ENCODE measurements around the gene IFNL3.
A peak's percentile ranks its signal among the peaks of the same experiment; 100 is the strongest.

The IFNL3 gene

DNA sequence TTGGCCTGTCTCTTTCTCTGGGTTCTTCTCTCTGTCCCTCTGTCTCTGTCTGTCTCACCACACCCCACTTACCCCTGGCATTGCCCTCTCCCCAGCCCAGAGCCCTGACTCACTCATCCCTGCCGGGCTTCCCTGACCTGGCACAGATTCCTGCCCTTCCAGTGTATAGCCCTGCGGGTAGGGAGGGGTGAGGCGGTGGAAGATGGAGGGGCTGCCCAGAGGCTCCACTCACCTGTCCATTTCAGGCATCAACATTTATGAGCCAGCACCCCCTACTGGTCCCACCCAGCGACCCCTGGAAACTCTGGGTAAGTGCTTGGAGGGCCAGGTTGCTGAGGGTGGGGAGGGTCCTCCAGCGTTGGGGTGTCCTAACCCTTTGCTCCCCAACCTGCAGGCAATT, 47.0 kb downstream of the IFNL3 start:
- no peak for TF ChIP-seq Cebpa-rat (IDR thresholded peaks at IDR 0.05)

DNA sequence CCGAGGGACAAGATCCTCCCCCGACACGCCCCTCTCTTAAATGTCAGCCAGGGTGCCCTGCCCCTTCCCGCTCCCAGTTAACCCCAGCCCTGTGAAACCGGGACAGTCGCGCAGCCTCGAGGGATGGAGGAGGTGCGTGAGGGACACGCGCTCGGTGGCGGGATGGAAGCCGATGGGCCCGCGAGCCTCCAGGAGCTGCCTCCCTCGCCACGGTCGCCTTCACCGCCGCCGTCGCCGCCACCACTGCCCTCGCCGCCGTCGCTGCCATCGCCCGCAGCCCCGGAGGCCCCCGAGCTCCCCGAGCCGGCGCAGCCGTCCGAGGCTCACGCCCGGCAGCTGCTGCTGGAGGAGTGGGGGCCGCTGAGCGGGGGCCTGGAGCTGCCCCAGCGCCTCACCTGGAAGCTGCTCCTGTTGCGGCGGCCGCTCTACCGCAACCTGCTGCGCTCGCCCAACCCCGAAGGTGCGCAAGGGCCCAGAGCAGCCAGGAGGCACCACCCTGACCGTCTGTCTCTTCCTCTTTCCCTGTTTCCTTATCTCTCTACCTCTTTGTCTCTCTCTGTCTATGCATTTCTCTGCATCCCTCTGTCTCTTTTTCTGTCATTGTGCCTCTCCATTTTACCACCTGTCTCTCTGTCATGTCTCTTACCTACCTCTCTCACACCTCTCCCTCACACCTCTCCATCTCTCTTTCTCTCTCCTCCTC, 47.8 kb downstream of the IFNL3 start, which contains the start of gene NCCRP1:
Gene NCCRP1, plus strand, starts transcription at position 105 of the 703 bp plus-strand sequence. Its CDS starts 19 bp downstream, at position 124.
- peak within 1 kb of the TSS; percentile 57 to 81 (median 74) for H3K4me2 ChIP-seq
- H3K9me3 ChIP-seq (replicated peaks in 1 of 11), result no peaks in the 10 kb centered on the region
- H3K4me3 ChIP-seq, result peak within 1 kb of the TSS in 8 of 10 experiments; percentile 6 to 55 (median 34); a peak in 9 of 20 replicates
- H4K20me1 ChIP-seq, result peaks cover 0 to 22% (median 0%) of the 10 kb centered on the region in 11 experiments; a peak in 5 of 22 replicates
- H3K27me3 ChIP-seq, result peaks cover 38 to 49% (median 46%) of the 10 kb centered on the region in 11 experiments
- H3K27ac ChIP-seq, result no peak within 1 kb of the TSS
- TF ChIP-seq Cebpa-rat (IDR thresholded peaks at IDR 0.05), result no peak
- no peaks in the 10 kb centered on the region for H3K36me3 ChIP-seq
- peaks cover 0 to 30% (median 17%) of the 10 kb centered on the region in 10 experiments; a peak in 17 of 20 replicates for H3K4me1 ChIP-seq
- no peak within 1 kb of the TSS for H3K9ac ChIP-seq

More for the DNA sequence above, 47.0 kb downstream of the IFNL3 start:
- H3K4me3 ChIP-seq, result no peak overlapping the region
- no peak overlapping the region for H3K9ac ChIP-seq
- H3K4me1 ChIP-seq, result peaks cover 0 to 27% (median 14%) of the 10 kb centered on the region in 10 experiments; a peak in 17 of 20 replicates
- no peaks in the 10 kb centered on the region for H3K36me3 ChIP-seq
- no peak overlapping the region for H3K27ac ChIP-seq
- no peaks in the 10 kb centered on the region for H3K9me3 ChIP-seq (replicated peaks in 1 of 11)
- peaks cover 38 to 53% (median 49%) of the 10 kb centered on the region in 11 experiments for H3K27me3 ChIP-seq
- 0 out of 22 replicates have a peak overlapping the region, but pooled peaks of 1 of the 11 experiments have one; percentile 75 for H3K4me2 ChIP-seq
- H4K20me1 ChIP-seq, result peaks cover 0 to 22% (median 0%) of the 10 kb centered on the region in 11 experiments; a peak in 5 of 22 replicates

DNA sequence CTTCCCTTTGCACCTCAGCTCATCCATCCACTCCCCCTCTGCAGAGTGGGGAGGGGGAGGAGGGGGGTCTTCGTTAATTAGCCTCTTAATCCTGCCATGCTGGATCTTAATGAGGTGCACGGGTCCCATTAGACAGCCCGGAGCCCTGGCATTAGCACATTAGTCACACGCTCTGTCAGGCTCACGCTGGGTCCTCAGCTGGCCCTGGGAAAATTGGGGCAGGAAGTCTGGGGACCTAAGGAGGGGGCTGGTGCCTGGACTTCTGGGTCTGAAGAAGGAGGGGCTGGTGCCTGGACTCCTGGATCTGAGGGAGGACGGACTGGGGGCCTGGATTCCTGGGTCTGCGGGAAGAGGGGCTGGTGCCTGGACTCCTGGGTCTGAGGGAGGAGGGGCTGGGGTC, 48.5 kb downstream of the IFNL3 start:
- Histone ChIP-seq H3K36me3 (no peaks in the 10 kb centered on the region), H3K4me3 (no peak overlapping the region), H3K9ac (no peak overlapping the region), H4K20me1 (peaks cover 0 to 22% (median 0%) of the 10 kb centered on the region in 11 experiments; a peak in 5 of 22 replicates), H3K4me2 (peak overlapping the region in 5 of 11 experiments; percentile 1 to 74 (median 57); a peak in 5 of 22 replicates), H3K27me3 (peaks cover 38 to 49% (median 46%) of the 10 kb centered on the region in 11 experiments), H3K27ac (no peak overlapping the region), H3K9me3 (replicated peaks in 1 of 11) (no peaks in the 10 kb centered on the region), H3K4me1 (peaks cover 0 to 30% (median 17%) of the 10 kb centered on the region in 10 experiments; a peak in 17 of 20 replicates)
- no peak for TF ChIP-seq Cebpa-rat (IDR thresholded peaks at IDR 0.05)

DNA sequence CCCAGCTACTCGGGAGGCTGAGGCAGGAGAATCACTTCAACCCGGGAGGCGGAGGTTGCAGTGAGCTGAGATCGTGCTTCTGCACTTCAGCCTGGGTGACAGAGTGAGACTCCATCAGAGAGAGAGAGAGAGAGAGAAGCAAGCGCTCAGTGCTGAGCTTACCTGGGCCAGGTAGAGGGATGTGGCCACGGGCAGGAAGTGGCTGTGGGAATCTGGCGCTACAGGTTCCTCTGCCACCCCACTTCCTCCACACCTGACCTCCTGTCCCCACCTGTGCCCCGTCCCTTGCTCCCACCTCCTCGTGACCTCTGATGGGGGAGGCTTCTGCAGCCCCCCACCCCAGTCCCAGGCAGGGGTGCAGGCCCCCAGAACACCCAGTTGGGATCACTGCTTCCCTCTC, 49.1 kb downstream of the IFNL3 start:
- TF ChIP-seq Cebpa-rat (IDR thresholded peaks at IDR 0.05), result no peak
- Histone ChIP-seq H3K9me3 (replicated peaks in 1 of 11) (no peaks in the 10 kb centered on the region), H3K4me3 (no peak overlapping the region), H3K27ac (no peak overlapping the region), H3K4me2 (peak overlapping the region in 3 of 11 experiments; percentile 1 to 23 (median 9); a peak in 4 of 22 replicates), H3K9ac (no peak overlapping the region), H3K4me1 (peaks cover 0 to 30% (median 17%) of the 10 kb centered on the region in 10 experiments; a peak in 17 of 20 replicates), H3K36me3 (no peaks in the 10 kb centered on the region), H3K27me3 (peaks cover 38 to 49% (median 46%) of the 10 kb centered on the region in 11 experiments), H4K20me1 (peaks cover 0 to 22% (median 0%) of the 10 kb centered on the region in 11 experiments; a peak in 5 of 22 replicates)

DNA sequence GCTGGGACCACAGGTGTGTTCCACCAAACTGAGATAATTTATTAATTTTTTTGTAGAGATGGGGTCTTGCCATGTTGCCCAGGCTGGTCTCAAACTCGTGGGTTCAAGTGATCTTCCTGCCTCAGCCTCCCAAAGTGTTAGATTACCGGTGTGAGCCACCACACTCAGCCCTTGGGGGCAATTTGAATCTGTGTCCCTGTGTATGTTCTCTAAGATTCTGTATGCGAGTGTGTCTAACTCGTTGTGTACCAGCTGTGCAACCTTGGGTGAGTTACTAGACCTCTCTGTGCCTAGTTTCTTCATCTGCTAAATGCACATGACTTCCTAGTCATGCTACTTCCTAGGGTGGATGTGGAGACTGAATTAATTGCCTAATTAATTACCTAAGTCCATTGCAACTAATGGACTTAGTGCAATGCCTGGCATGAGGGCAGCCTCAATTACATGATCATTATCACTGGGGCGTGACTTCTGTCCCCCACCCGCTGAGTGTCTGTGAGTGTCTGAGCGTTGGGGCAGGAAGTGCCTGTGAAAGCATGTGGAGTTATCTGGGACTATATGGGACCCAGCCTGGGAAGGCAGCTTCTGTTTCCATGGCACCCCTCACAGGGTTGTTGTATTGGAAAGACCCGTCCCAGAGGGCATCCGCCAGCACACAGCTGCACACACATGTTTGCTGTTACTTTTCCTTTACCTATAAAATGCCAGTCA, 49.8 kb downstream of the IFNL3 start:
- H3K36me3 ChIP-seq, result no peaks in the 10 kb centered on the region
- no peaks in the 10 kb centered on the region for H3K9me3 ChIP-seq (replicated peaks in 1 of 11)
- no peak for TF ChIP-seq Cebpa-rat (IDR thresholded peaks at IDR 0.05)
- H3K4me1 ChIP-seq, result peaks cover 0 to 30% (median 17%) of the 10 kb centered on the region in 10 experiments; a peak in 17 of 20 replicates
- H3K9ac ChIP-seq, result no peak overlapping the region
- peaks cover 0 to 22% (median 0%) of the 10 kb centered on the region in 11 experiments; a peak in 5 of 22 replicates for H4K20me1 ChIP-seq
- H3K4me3 ChIP-seq, result no peak overlapping the region
- H3K27ac ChIP-seq, result no peak overlapping the region
- peak overlapping the region in 5 of 11 experiments; percentile 6 to 53 (median 26); a peak in 5 of 22 replicates for H3K4me2 ChIP-seq
- H3K27me3 ChIP-seq, result peaks cover 38 to 49% (median 46%) of the 10 kb centered on the region in 11 experiments

DNA sequence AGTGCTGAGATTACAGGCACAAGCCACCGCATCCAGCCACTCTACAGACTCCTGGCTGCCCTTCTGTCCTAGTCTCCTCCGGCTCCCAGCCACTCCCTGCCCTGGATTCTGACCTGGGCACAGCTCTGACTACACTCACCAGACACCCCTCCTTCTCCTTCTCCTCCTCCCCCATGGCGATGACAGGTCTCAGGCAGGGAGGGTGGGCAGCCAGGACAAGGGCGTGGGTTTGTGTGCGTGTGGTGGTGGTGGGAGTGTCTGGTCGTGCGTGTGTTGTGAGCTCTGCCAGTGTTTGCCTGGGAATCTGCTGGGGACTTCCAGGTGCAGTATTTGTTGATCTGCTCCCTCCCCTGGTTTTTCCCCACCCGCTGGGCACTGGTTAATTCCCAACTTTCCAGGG, 51.0 kb downstream of the IFNL3 start:
- H3K4me2 ChIP-seq, result peak overlapping the region in 1 of 11 experiments; percentile 12; a peak in 2 of 22 replicates
- H3K9ac ChIP-seq, result no peak overlapping the region
- no peak for TF ChIP-seq Cebpa-rat (IDR thresholded peaks at IDR 0.05)
- H3K4me3 ChIP-seq, result no peak overlapping the region
- H4K20me1 ChIP-seq, result peaks cover 0 to 16% (median 0%) of the 10 kb centered on the region in 11 experiments; a peak in 5 of 22 replicates
- H3K4me1 ChIP-seq, result peaks cover 4 to 39% (median 22%) of the 10 kb centered on the region in 10 experiments; a peak in 17 of 20 replicates
- H3K9me3 ChIP-seq (replicated peaks in 1 of 11), result no peaks in the 10 kb centered on the region
- peaks cover 33 to 41% (median 40%) of the 10 kb centered on the region in 11 experiments for H3K27me3 ChIP-seq
- H3K27ac ChIP-seq, result no peak overlapping the region
- no peaks in the 10 kb centered on the region for H3K36me3 ChIP-seq

Measured in BLaER1 treated with 17β-estradiol and CSF1 and Interleukin-3, amounts not matched to agents 10 nM and 100 nM (cell line).